A673 (cell line): ENCODE results near the gene GRPEL2. TPM values are rescaled to one million over a fixed set of nuclear protein-coding genes. Genes with fewer than 3 reads are reported as not detected.

Source experiments
- BruUV-seq: library from RNA; stranded (reverse); fragments of 400-500 nt; replicated peaks from 2 replicates; lab custom pipeline; 2021; lab: Mats Ljungman, UMichigan
- CTCF ChIA-PET: fragments of 300-600 bp; sonication (Branson Sonifier 250); formaldehyde crosslinking; loops from one replicate; lab custom pipeline; 2022; ENCODE audit warnings: antibody characterized with exemption; lab: Charles Lee
- POLR2A ChIA-PET: fragments of 300-600 bp; sonication (Branson Sonifier 250); formaldehyde crosslinking; loops from one replicate; lab custom pipeline; 2022; ENCODE audit warnings: antibody characterized with exemption; ENCODE audit not compliant: low non-redundant PET; lab: Charles Lee
- DNase-seq: peaks from one replicate; pipeline ENCODE4 v3.0.0-alpha.2; 2015; ENCODE audit warnings: low spot score
- H3K27ac ChIP-seq: fragments of 200-600 bp; sonication (generic); 2 replicates; pipeline ENCODE4 v1.5.1; 2016; ENCODE audit warnings: mixed run types, low read depth, mild to moderate bottlenecking, mixed read lengths, antibody characterized with exemption, low read length; ENCODE audit not compliant: poor library complexity, severe bottlenecking
- H3K27me3 ChIP-seq: fragments of 200-600 bp; sonication (generic); replicated peaks from 2 replicates; pipeline ENCODE4 v1.6.1; 2017; ENCODE audit warnings: mixed run types, low read depth, mild to moderate bottlenecking, mixed read lengths, antibody characterized with exemption, low read length; ENCODE audit not compliant: insufficient read depth, poor library complexity
- H3K36me3 ChIP-seq: fragments of 200-600 bp; sonication (generic); 2 replicates; pipeline ENCODE4 v1.6.1; 2016; ENCODE audit warnings: mixed run types, mild to moderate bottlenecking, mixed read lengths, antibody characterized with exemption, low read length; ENCODE audit not compliant: insufficient read depth, poor library complexity, severe bottlenecking
- H3K4me1 ChIP-seq: fragments of 200-600 bp; sonication (generic); 2 replicates; pipeline ENCODE4 v1.6.1; 2017; ENCODE audit warnings: mixed run types, mild to moderate bottlenecking, mixed read lengths, antibody characterized with exemption, low read length; ENCODE audit not compliant: insufficient read depth, poor library complexity, severe bottlenecking
- H3K4me3 ChIP-seq: fragments of 200-600 bp; sonication (generic); 2 replicates; pipeline ENCODE4 v1.5.1; 2016; ENCODE audit warnings: low read depth, mixed run types, mild to moderate bottlenecking, mixed read lengths, low read length; ENCODE audit not compliant: poor library complexity, severe bottlenecking
- H3K9me3 ChIP-seq: fragments of 200-600 bp; sonication (generic); 2 replicates; pipeline ENCODE4 v1.6.1; 2016; ENCODE audit warnings: mixed run types, low read depth, mild to moderate bottlenecking, mixed read lengths, antibody characterized with exemption, low read length; ENCODE audit not compliant: poor library complexity, severe bottlenecking
- EZH2 ChIP-seq: fragments of 200-600 bp; sonication (generic); IDR thresholded peaks from 2 replicates; pipeline ENCODE4 v1.6.1; 2017; ENCODE audit warnings: borderline replicate concordance, low read depth, mild to moderate bottlenecking, mixed read lengths, antibody characterized with exemption, low read length; ENCODE audit not compliant: poor library complexity, severe bottlenecking
- intact Hi-C: fragments of 100-400 bp; cut with micrococcal nuclease; formaldehyde crosslinking; loops from one replicate; pipeline ENCODE4 v1.10.0; 2022; ENCODE audit not compliant: unreplicated experiment
- total RNA-seq: library from RNA; stranded (reverse); gene quantifications from 2 replicates; pipeline ENCODE4 v1.2.3, GENCODE V29; 2021
- TF ChIP-seq, protein P1 (sequence below): fragments of 300-800, 200-600 bp; sonication (generic); conservative IDR thresholded peaks from 2 replicates; pipeline ENCODE4 v1.5.1; 2017; ENCODE audit warnings: low read depth, mild to moderate bottlenecking, antibody characterized with exemption, low read length, moderate library complexity, mixed read lengths

Gene GRPEL2
- total RNA-seq, 1 experiment from 2014 or later: 33.2 TPM

DNA sequence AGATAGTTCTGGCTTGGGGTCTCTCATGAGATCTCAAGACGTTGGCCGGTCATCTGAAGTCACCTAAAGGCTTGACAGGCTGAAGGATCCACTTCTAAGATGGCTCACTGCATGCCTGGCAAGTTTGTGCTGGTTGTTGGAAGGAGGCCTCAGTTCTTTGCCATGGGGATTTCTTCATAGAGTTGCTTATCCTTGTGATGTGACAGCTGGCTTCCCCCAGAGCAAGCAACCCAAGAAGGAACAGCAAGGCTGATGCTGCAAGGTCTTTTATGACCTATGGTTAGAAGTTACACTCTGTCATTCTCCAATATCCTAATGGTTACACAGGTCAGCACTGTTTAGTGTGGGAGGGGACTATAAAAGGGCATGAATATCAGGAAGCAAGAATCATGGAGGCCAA is 20.7 kb upstream of the GRPEL2 start:
- POLR2A ChIA-PET: interaction anchor here (0.9 kb wide), 1 partner anchor 52 kb away, joined by 4 read pairs; no protein-coding TSS in a partner anchor
- TF ChIP-seq EZH2: no peak
- TF ChIP-seq, protein P1, sequence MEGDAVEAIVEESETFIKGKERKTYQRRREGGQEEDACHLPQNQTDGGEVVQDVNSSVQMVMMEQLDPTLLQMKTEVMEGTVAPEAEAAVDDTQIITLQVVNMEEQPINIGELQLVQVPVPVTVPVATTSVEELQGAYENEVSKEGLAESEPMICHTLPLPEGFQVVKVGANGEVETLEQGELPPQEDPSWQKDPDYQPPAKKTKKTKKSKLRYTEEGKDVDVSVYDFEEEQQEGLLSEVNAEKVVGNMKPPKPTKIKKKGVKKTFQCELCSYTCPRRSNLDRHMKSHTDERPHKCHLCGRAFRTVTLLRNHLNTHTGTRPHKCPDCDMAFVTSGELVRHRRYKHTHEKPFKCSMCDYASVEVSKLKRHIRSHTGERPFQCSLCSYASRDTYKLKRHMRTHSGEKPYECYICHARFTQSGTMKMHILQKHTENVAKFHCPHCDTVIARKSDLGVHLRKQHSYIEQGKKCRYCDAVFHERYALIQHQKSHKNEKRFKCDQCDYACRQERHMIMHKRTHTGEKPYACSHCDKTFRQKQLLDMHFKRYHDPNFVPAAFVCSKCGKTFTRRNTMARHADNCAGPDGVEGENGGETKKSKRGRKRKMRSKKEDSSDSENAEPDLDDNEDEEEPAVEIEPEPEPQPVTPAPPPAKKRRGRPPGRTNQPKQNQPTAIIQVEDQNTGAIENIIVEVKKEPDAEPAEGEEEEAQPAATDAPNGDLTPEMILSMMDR: no peak
- intact Hi-C loops: no loop called here

DNA sequence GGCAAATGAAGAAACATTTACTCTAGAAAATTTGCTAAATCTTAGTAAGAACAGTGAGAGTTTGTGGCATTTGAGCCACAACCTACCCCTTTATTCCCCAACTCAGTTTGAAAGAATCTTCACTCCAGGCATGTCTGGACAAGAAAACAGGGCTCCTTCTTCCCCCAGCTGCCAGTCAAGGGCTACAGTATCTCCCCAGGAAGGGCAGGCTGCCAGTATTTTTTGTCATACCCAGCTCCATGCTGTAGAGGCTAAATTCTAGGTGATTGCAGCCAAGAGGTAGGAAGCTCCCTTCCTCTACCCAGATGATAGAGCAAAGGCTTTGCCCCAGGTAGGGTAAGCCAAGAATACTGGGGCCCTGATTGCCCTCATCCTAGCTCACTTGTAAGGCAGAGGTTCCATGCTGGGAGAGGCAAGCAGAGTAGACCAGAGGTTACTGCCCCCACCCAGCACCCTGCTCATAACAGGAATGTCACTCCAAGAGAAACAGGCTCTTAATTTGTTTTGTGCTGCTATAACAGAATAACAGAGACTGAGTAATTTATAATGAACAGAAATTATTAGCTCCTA is 20.0 kb upstream of the GRPEL2 start:
- DNase-seq: no peak
- H3K4me3 ChIP-seq: no peak overlapping the region
- no TSS peak for BruUV-seq
- H3K9me3 ChIP-seq: no peaks in the 10 kb centered on the region
- ChIA-PET CTCF (no interaction called here), POLR2A (interaction anchor here (0.9 kb wide), 1 partner anchor 53 kb away, joined by 4 read pairs; no protein-coding TSS in a partner anchor)
- H3K36me3 ChIP-seq: no peaks in the 10 kb centered on the region
- H3K4me1 ChIP-seq: peaks cover 11% of the 10 kb centered on the region
- intact Hi-C loops: no loop called here
- TF ChIP-seq EZH2: no peak
- TF ChIP-seq, protein P1: no peak
- H3K27me3 ChIP-seq: no peaks in the 10 kb centered on the region
- no peak overlapping the region for H3K27ac ChIP-seq

More for the DNA sequence above, 20.7 kb upstream of the GRPEL2 start:
- CTCF ChIA-PET: no interaction called here
- no peak overlapping the region for H3K4me3 ChIP-seq
- no peaks in the 10 kb centered on the region for H3K27me3 ChIP-seq
- H3K36me3 ChIP-seq: no peaks in the 10 kb centered on the region
- no peak for DNase-seq
- BruUV-seq: no TSS peak
- no peak overlapping the region for H3K27ac ChIP-seq
- no peaks in the 10 kb centered on the region for H3K9me3 ChIP-seq
- H3K4me1 ChIP-seq: peaks cover 11% of the 10 kb centered on the region

DNA sequence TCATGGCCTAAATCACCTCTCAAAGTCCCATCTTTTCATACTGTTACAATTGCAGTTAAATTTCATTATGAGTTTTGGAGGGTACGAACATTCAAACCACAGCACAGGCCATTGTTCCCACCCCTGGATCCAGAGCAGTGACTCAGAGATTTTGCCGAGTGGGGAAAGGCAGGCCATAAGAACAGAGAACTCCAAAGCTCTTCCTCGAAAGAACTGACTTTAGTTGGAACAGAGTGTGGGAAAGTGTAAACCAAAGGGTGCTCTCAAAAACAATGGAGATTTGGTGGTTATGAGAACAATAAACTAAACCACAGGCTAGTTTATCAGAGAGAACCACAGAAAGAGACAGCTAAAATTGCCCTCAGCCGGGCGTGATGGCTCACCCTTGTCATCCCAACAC is 19.4 kb upstream of the GRPEL2 start:
- DNase-seq: no peak
- Histone ChIP-seq H3K27ac (no peak overlapping the region), H3K27me3 (no peaks in the 10 kb centered on the region), H3K4me1 (peaks cover 5% of the 10 kb centered on the region), H3K36me3 (no peaks in the 10 kb centered on the region), H3K4me3 (no peak overlapping the region), H3K9me3 (no peaks in the 10 kb centered on the region)
- no TSS peak for BruUV-seq
- POLR2A ChIA-PET: no interaction called here
- CTCF ChIA-PET: no interaction called here
- no peak for TF ChIP-seq EZH2
- TF ChIP-seq, protein P1: no peak
- intact Hi-C loops: no loop called here
